H4 (cell line): Measurements from ENCODE around the gene EXD3. TPM values are rescaled to one million over a fixed set of nuclear protein-coding genes. Genes with fewer than 3 reads are reported as not detected.
"Not testable (repeated sequence)": the region's sequence is repeated elsewhere in the genome, so short reads cannot be mapped to it uniquely, and the experiment has no call there.

Experiments
- DNase-seq: peaks from one replicate; pipeline ENCODE4 v3.0.0-alpha.2; 2015; ENCODE audit warnings: low spot score
- total RNA-seq: library from RNA; depleted of rRNA; stranded (reverse); fragments of >200 nt; shearing (Covaris generic); gene quantifications from 2 replicates; pipeline ENCODE4 v1.2.3, GENCODE V29; 2014; rRNA removed

The EXD3 gene, protein sequence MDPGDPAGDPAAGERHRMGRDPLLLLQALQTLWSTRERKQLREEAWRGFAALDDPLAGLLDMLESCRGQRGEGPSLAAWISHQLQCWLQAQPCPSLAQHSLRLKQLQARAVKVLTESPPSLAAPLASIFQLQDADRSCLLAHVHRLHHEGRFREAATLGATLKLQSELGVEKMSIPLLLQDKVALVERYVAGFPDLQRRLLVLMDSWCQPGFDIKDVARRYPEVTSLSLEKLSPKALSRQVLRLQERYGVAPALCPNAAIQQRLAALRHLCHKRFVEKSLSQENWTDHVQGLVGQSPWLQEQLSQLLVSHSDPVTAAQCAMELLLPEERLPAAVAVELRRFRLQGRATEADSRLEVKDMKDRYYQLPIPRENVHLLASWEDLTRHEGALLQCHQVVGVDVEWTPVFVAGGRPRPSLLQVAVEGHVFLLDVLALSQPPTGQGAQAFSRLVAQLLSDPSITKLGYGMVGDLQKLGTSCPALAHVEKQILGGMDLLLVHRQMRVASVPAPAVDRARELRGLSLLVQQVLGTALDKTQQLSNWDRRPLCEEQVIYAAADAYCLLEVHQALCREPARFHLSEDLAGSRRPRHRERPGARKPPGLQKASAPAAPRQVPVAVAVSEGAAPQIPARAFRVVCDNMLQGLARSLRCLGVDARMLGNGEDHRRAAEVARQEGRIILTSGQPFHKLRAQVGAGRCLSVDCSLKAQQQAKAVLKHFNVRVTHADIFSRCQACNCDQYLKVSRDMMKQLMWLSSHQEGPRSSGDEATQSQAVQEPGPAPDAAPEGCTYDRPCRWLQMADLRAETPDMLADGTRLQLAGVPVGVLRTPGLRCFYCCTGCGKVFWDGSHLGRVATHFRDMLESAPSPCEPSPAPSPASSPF
- total RNA-seq, result 1.4 and 2.8 TPM in 2 replicates

DNA sequence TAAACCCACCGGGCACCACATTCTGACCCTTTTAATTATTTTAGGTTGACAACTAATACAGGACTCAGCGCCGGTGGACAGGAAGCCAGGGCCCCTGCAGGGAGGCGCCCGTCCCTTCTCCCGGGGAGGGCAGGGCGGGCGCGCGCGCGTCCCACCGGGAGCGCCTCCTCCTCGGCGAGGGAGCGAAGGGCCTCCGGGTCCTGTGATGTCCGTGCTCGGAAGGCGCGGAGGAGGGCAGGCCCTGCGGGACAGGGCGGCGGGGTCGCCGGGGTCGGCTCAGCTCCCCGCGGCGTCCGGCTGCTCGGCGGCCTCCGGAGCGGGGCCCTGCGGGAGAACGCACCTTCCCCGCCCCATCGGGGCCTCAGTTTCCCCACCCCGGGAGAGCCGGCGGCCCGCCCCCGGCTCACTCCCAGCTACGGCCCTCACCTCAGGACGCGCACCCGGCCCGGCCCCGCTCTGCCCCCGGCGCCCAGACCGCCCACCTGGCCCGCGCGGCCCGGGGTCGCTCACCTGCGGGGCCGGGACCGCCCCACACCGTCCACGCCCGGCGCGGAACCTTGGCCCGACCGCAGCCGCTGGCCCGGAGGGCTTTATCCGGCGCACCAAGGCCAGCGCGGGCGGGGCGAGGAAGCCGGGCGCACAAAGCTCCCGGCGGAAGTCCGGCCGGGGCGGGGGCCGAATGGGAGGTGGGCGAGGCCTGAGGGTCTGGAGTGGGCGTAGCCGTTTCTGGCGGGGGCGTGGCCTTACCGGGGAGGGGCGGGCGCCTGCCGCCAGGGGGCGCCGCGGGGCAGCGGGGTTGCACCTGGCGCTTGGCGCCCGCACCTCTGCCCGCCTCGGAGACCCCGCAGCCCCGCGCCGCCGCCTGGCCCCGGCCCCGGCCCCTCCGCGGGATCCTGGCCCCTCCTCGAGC lies at the start of gene EXD3, which contains the start of gene NOXA1:
TSS of gene EXD3 (minus strand) at position 559 of the 910 bp plus-strand sequence. CDS start 27,805 bp downstream, outside the sequence.
TSS of gene NOXA1 (plus strand) at position 790 of the 910 bp plus-strand sequence. CDS start 137 bp downstream, outside the sequence.
- peak; percentile 74 for DNase-seq

DNA sequence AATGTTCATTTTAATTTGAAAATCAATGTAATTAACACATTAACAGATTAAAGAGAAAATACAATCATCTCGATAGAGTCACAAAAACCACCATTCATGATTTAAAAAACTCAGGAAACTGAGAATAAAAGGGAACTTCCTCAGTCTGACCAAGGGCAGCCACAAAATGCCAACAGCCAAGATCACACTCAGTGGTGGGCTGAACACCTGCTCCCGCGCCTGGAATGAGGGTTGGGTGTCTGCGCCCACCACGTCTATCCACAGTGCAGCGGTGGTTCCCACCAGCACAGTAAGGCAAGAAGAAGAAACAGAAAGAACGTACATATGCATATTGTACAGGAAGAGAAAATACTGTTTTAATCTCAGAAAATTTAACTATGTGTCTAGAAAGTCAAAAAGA lies 47.8 kb upstream of the EXD3 start:
- DNase-seq, result no peak

DNA sequence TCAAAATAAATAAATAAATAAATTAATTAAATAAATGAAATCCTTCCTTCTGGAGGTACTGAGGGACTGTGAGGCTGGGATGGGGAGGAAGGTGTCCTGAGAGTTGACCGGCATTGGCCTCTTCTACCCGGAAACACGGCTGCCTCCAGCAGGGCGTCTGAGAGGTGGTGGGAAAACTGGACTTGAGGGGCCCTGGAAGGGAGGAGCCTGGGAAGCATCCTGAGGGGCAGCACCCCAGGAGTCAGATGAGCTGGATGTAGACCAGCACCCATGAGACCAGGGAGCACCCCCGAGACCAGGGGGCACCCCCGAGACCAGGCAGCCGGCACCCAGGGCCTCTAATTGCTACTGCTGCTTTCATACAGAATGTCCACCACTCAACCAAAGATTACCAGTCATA lies 44.9 kb upstream of the EXD3 start:
- no peak for DNase-seq

DNA sequence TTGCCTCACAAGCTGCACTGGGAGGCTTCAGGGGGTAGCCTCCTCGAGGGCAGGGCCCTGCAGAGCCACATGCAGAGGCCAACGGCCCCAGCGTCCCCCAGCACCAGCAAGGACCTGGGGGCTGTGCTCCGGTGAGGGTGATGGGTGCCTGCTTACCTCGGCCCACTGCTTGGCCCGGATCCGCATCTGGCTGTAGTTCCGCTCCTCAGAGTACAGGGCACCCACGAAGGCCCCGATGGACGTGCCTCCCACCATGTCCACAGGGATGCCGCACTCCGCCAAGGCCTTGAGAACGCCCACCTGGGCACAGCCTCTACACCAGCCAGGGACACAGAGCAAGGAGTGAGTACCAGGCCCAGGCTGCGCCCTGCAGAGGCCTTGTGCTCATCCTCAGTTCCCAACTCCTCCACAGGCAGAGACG lies 44.2 kb upstream of the EXD3 start:
- DNase-seq, result no peak

DNA sequence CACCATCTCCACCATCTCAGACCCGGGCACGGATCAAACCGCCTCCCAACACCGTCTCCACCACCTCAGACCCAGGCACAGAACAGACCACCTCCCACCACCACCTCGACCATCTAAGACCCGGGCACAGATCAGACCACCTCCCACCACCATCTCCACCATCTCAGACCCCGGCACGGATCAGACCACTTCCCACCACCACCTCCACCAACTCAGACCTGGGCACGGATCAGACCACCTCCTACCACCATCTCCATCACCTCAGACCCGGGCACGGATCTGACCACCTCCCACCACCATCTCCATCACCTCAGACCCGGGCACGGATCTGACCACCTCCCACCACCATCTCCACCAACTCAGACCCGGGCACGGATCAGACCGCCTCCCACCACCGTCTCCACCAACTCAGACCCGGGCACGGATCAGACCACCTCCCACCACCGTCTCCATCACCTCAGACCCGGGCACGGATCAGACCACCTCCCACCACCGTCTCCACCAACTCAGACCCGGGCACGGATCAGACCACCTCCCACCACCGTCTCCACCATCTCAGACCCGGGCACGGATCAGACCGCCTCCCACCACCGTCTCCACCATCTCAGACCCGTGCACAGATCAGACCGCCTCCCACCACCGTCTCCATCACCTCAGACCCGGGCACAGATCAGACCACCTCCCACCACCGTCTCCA lies 43.6 kb upstream of the EXD3 start:
- not testable (repeated sequence) for DNase-seq

DNA sequence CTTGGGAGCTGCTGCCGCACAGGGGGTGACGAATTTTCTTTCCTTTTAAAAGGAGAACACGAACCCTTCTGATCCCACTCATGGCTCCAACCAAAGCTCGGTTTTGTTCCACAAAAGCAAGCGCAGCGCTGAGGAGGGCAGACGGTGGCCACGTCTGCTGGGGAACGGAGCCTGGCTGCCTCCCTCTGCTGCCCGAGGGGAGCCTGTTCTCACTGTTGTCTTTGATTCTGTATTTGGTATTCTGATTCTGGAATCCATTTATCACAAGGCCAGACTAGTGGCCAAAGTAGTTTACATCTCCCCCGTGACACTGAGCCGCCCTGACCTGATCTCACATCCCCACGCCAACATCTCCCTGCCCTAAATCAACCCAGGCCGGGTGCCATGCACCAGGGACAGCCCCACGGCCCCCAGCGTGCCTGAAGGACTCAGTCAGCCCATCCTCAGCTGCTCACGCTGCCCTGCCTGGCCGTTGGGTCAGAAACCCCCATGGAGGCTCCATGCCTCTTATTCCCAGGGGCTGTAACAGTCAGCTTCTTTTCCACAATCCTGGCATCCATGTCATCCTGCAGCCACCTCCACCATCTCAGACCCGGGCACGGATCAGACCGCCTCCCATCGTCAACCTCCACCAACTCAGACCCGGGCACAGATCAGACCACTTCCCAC lies 42.9 kb upstream of the EXD3 start:
- DNase-seq, result no peak

DNA sequence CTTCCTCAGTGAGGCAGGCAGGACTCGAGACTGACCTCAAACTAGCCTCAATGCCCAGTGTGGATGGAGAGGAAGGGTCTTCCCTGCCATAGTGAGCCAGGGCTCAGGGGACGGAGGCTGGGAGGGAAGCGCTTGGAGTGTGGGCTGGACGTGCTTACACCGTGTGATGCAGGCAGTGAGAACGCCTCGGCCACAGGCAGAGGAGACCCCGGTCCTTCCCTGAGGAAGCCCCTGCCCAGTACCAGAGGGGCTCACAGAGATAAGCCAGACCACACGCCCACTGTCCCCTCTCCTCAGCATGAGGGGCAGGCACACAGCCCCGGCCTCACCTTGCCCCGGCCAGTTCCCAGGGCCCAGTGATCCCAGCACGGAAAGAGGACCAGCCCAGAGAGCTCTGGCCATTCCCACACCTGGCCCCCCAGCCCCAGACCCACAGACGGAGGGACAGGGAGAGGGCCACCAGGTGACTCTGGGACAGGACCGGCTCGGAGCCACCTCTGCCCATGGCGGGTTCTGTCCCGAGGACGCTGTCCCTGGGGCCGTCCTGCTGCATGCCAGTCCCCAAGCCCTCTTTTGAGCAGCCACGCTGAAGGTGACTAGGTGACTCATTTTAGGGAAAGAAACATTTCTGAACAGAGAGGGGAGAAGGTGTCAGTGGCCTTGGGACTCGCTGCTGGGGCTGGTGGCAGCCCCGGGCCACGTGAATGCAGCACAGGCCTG lies 42.2 kb upstream of the EXD3 start:
- no peak for DNase-seq

DNA sequence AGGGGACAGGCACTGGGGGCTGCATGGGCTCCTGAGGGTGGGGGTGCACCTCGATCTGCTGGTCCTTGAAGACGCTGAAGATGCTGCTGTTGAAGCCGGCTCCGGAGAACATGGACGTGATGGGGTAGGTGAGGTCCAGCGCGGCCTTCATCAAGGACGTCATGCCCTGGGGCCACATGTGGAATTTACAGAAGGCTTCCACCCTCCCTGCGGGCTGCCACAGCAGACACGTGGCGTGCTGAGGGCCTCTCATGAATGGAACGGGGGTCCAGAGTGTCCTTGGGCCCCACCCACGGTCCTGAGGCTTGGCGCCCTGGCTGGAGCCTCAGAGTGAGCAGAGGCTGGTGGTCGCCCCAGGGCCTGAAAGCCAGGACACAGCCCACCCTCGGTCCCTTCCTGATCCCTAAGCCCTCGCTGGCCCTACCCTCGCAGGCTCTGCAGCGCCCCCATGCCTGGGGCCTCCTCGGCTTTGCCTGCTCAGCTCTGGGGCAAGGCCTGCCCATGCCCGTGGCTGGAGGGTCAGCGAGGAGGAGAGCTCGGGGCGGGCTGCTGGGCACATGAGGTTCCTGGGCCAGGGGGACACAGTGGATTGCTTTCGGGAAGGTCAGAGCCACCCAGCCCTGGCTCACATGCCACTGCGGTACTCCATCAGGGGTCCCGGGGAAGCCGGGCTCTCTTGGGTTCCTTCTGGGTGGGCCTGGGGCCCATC lies 41.5 kb upstream of the EXD3 start:
- DNase-seq, result no peak

DNA sequence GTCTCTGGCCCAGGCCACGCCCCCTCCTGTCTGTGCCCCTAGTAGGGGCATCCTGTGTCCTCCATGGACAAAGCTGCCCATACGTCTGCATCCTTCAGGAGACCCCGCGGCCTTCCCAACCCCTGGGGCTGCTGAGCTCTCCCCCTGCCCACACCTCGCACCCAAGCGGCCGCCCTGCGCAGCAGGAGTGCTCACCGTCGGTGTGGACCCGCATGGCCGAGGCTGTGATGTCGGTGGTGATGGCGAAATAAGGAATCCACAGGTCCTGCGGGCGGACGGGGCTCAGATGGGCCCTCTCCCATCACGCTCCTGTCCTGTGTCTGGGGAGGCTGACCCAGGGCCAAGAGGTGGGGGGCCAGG lies 40.9 kb upstream of the EXD3 start:
- DNase-seq, result no peak

DNA sequence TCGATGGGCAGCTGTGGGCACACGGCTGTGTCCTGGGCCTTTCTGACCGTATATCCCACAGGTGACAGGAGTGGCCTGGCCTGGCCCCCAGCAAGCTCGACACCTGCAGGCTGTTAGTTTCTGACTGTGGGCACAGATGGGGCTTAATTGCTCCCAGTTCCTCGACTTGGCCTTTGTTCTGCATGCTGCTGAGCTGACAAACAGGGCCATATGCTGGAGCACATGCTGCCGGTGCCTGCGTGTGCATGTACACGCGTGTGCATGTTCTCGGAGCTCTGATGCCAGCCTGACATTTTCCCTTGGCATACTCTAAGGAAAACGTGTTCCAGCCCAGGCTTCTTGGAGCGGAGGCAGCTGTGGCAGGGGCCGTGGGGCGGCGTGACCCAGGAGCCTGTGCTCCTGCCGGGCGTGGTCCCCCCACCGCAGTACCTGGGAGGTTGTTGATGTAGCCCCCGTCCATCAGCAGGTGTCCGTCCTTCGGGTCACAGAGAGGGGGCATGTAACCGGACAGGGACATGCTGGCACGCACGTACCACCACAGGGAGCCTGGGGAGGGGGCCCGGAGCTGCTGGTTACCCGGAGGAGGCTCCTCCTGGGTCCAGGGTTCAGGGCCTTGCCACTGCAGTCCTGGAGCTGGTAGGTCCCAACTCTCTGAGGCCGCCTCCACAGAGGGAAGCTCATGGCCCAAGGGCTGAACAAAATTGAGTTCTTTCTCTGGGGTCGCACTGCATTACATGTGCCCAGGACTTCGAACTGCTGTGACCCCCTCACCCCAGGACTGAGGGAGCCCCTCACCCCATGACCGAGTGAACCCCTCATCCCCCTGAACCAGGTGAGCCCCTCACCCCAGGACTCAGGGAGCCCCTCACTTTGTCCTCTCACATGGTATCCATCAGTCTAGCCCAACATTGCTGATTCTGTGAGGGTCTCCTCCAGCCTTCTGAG lies 40.3 kb upstream of the EXD3 start:
- no peak for DNase-seq

DNA sequence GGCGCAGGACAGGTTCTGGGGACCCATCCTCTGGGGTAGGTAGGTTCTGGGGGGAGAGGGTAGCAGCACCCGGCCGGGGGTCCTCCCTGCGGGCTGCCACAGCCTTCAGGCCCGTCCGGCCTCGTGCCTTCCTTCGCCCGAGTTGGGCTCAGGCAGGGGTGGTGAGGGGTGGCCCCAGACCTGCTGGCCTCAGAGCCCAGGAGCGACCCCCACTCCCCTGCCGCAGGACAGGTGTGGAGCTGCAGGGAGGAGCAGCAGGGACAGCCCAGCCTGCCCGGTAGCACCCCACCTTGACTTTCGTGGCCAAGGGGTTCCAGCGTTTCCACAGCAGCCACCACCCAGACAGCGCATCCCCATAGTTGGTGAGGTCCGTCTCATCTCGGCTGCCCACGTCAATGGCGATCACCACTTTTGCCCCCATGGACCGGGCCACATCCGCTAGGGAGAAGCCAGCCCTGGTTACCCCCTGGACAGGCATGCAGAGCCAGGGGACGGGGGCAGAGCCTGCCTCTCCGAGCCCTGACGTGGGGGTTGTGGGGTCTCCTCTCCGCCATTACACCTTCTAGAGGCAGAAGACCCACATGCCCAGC lies 39.5 kb upstream of the EXD3 start:
- DNase-seq, result no peak

DNA sequence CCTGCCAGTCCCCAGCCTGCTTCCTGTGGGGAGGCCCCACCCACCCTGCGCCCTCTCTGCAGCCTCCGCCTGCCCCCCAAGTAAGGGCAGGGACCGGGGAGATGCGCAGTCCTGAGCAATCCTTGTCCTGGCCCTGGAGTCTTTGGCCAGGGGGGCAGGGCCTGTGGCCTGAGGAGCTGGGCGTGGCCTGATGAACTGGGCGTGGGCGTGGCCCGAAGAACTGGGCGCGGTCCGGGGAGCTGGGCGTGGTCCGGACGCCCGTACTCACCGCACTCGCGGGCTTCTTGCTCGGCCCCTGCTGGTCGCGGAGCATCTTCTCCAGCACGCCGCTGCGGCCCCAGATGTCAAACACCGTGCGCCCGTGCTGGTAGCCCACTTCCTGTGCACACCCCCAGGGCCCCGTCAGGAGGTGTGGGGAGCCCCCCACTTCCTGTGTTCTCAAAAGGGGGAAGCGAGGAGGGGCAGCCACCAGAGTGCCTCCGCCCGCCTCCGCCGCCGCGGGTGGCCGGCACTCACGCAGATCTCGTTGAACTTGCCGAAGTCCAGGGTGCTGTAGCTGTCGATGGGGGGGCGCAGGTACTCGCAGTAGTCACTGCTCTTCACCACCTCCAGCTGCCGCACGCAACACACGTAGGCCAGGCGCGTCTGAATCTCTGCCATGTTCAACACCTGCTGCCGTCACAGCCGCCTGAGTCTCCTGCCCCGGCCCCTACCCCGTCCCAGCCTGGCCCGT lies 38.9 kb upstream of the EXD3 start:
- DNase-seq, result no peak

DNA sequence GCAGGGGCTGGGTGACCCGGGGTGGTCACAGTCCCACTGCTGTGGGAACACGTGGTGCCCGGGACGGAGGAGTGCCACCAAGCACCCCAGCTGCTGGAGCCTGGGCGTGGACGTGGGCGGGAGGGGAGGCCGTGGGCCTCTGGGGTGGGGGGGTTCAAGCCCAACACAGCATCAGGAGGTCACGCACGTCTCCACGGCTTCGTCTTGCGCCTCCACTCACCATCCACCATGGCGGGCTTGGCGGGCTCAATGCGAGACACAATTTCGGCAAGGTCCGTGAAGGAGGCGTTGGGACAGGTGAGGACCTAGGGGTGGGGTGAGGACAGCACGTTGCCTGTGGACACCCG lies 38.3 kb upstream of the EXD3 start:
- DNase-seq, result no peak

DNA sequence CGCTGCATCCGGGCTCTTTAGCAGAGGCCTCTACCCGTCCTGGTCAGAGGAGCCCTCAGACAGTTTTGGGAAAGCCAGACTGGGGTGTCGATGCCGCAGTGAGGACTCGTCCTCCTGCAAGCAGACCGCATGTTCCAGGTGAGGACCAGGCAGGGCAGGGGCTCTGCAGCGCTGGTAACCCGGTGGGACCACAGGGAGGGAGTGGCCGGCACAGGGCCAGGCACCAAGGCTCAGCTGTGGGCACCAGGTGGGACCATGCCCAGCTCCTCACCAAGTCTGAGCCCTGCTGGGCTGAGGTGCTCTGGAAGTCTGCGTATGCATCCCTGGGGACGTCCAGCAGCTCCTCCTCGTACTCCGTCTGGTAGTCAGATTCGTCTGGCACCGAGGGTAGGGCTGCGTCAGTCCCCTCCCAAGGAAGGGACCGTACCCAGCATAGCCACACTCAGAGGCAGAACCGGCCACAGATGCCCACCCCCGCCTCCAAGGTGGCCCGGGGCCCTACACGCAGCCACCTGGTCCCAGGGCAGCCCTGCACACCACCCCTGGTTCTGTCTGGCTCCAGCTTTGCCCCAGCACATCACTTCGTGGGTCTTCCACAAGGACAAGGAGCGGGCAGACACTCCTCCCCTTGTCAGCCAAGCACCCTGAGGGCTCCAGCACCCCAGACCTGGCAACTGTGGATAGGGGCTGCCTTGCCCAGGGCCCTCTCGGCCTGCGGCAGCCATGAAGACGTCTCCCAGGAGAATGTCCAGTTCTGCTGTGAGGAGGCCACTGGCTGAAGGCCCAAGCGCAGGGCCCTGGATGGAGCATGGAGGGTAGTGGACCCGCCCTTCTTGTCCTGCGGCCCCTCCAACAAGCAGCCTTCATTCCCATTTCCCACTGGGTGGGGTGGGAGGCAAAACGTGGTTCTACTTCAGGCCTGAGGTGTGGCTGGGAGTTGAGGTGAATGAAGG lies 37.7 kb upstream of the EXD3 start:
- DNase-seq, result no peak

DNA sequence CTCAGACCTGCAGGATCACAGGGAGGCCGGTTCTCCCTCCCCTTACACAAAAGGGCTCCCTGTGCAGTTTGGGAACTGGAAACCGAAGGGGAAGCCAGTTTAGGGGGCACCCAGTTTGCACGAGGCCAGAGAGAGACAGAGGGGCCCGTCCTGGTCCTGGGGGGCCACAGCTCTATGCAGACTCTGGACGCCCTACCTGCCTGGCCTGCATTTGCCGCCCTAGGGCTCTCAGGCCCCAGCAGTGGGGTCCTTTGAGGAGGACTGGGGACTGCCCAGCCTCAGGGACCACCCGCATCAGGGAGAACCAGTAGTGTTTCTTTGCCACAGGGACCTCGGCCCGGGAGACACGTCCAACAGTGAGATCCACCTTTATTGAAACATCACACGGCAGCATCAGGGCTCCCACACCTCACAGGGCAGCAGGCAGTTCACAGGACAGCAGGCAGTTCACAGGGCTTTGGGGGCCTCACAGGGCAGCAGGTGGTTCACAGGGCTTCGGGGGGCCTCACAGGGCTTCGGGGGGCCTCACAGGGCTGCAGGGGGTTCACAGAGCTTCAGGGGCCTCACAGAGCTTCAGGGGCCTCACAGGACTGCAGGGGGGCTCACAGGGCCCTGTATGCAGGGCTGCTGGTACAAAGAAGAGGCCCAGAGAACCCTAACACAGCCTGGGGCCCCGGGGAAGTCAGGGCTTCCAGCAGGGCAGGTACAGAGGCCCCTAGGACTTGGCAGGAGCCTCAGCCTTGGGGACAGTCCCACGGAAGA lies 36.8 kb upstream of the EXD3 start:
- DNase-seq, result no peak
